Vagina (tissue), 2 donors: ENCODE data around the gene TSN.

Experiments used
- CTCF ChIP-seq, 3 experiments: fragments of 450-650 bp in 2 of 3; fragments of 200-600 bp in 1 of 3; sonication (generic) in 1 of 3; IDR thresholded peaks; one replicate each; pipeline ENCODE4 v1.5.1; 2017 to 2019; ENCODE audit warnings: antibody characterized with exemption in 3 of 3, mild to moderate bottlenecking in 2 of 3, moderate library complexity in 2 of 3
- POLR2A ChIP-seq, 2 donors: fragments of 450-650 bp; IDR thresholded peaks; one replicate each; pipeline ENCODE4 v1.6.1; 2017; ENCODE audit warnings: antibody characterized with exemption in 2 of 2, mild to moderate bottlenecking in 2 of 2, moderate library complexity in 2 of 2
- POLR2AphosphoS5 ChIP-seq, 2 donors: sonication (generic); formaldehyde crosslinking; IDR thresholded peaks; one replicate each; pipeline ENCODE4 v1.9.0; 2017; ENCODE audit warnings: antibody characterized with exemption in 2 of 2, mild to moderate bottlenecking in 2 of 2, low read depth in 1 of 2; ENCODE audit not compliant: insufficient read depth in 1 of 2

DNA sequence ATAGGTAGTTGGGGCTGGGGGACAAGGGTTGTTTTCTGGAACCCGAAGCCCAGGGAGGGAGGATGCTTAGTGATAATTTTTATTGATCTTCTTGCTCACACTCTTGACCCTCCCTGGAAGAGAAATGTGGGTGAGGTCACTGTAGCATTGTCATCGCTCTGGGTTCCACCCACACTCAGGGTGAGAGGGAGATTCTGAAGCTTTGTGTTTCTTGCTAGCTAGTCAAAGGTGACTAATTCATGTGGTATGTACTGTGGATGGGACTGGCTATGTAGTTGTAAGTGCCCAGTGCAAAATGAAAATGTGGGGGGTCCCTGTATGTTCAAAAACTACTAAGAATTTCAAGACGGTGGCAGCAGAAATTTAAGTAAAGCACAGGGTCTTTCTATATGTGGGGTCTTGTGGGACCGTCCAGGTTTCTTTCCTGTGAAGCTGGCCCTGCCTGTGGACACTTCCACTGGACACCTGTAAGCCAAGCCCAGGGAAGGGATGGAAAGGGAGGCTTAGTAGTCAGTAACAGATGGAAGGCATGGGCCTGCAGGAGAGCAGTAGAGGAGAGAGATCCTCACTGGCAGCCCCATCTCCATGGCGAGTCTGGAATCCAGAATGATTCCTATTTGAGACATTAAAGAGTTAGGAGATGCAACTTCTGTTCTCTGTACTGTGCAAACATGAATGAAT lies 35.0 kb downstream of the TSN start:
- TF ChIP-seq CTCF (IDR thresholded peaks at IDR 0.05) (no peak), POLR2AphosphoS5 (IDR thresholded peaks at IDR 0.05; ENCODE audit: insufficient read depth in 1 of 2, low read depth in 1 of 2) (no peak), POLR2A (IDR thresholded peaks at IDR 0.05) (no peak)
